ENCODE measurements around the gene ERC1. TPM values are rescaled to one million over a fixed set of nuclear protein-coding genes. Genes with fewer than 3 reads are reported as not detected.
"Not testable (repeated sequence)": the region's sequence is repeated elsewhere in the genome, so short reads cannot be mapped to it uniquely, and the experiment has no call there.

ERC1 gene
- total and polyA plus RNA-seq, 2 of the 4 experiments (the other 2 are of a cell fraction) = 11.6 to 25.6 TPM

- H2BK15ac ChIP-seq (ENCODE audit: low read depth, low read length) = no peak overlapping the region
- whole genome bisulfite sequencing, 2 experiments (ENCODE audit: extremely low coverage in 2 of 2, insufficient read length in 1 of 2) = no CpG with 5 or more reads among the region's 4 CpGs
- no peak overlapping the region for H3K9ac ChIP-seq (ENCODE audit: low read depth, low read length)
- H2AFZ ChIP-seq (replicated peaks; ENCODE audit: low read length, poor library complexity) = no peak overlapping the region
- no peak overlapping the region for H2BK5ac ChIP-seq (ENCODE audit: low read depth, low read length, poor library complexity, severe bottlenecking)
- no peak overlapping the region for H2AK5ac ChIP-seq (ENCODE audit: low read depth, low read length)
- H3K4me2 ChIP-seq (ENCODE audit: low read depth, low read length) = no peak overlapping the region
- no peak overlapping the region for H3K18ac ChIP-seq (ENCODE audit: low read depth, low read length)
- no peak overlapping the region for H4K8ac ChIP-seq (ENCODE audit: low read depth in 2 of 2, low read length in 2 of 2)
- H3K23ac ChIP-seq (ENCODE audit: low read depth, low read length) = no peak overlapping the region
- H3K9me3 ChIP-seq (ENCODE audit: control insufficient read depth, insufficient read depth, low read length) = no peaks in the 10 kb centered on the region
- no TSS peak for BruUV-seq (replicated peaks)
- no peak overlapping the region for H2AK9ac ChIP-seq (replicated peaks; ENCODE audit: low read depth, low read length, poor library complexity)
- H4K5ac ChIP-seq (ENCODE audit: low read depth, low read length) = no peak overlapping the region
- ChIA-PET CTCF (interaction anchor here (0.6 kb wide), 1 partner anchor 17 kb away, joined by 3 read pairs; no protein-coding TSS in a partner anchor), POLR2A (ENCODE audit: unreplicated experiment) (no interaction called here)
- H3K4me3 ChIP-seq (ENCODE audit: insufficient read depth, low read depth, low read length) = no peak overlapping the region
- no peak for ATAC-seq (ENCODE audit: low read depth)
- no peak for TF ChIP-seq CEBPB (IDR thresholded peaks at IDR 0.05; ENCODE audit: low read depth, low read length)
- H3K4me1 ChIP-seq (ENCODE audit: control insufficient read depth, insufficient read depth, low read length) = peaks cover 3% of the 10 kb centered on the region; the same call in 1 of the 2 replicates
- H3K36me3 ChIP-seq (ENCODE audit: control insufficient read depth, insufficient read depth, low read length) = peaks cover 2% of the 10 kb centered on the region
- H4K91ac ChIP-seq (ENCODE audit: insufficient read depth, low read depth, low read length) = no peak overlapping the region
- in situ Hi-C loops (cut with MboI; ENCODE audit: low sequenced_read_pairs) (no loop called here), dilution Hi-C loops (cut with HindIII; ENCODE audit: low sequenced_read_pairs, unreplicated experiment) (no loop called here), intact Hi-C loops (cut with micrococcal nuclease) (no loop called here)
- H3K56ac ChIP-seq (ENCODE audit: extremely low read depth, insufficient read depth, low read length) = no peak overlapping the region; the same call in 1 of the 2 replicates
- no peak overlapping the region for H2BK120ac ChIP-seq (ENCODE audit: low read depth, low read length)
- H3K27me3 ChIP-seq (ENCODE audit: control insufficient read depth, insufficient read depth, low read length) = no peaks in the 10 kb centered on the region
- DNase-seq = no peak
- H3K79me1 ChIP-seq (ENCODE audit: low read depth in 1 of 2, low read length in 2 of 2) = peaks cover 30 to 64% of the 10 kb centered on the region in 2 experiments
- 0 out of 2 replicates have a peak, but pooled peaks cover 6% of the 10 kb centered on the region for H4K20me1 ChIP-seq (ENCODE audit: insufficient read depth, low read length)
- no peak overlapping the region for H3K4ac ChIP-seq (ENCODE audit: low read depth, low read length)
- H3K9me1 ChIP-seq (ENCODE audit: insufficient read depth, low read length) = peaks cover 9% of the 10 kb centered on the region; the same call in 1 of the 2 replicates
- no peak overlapping the region for H2BK20ac ChIP-seq (ENCODE audit: low read depth, low read length)
- no peak overlapping the region for H3K14ac ChIP-seq (replicated peaks; ENCODE audit: low read depth, low read length)
- no peak overlapping the region for H3K27ac ChIP-seq (ENCODE audit: insufficient read depth, low read length)
Measured at GRCh38 chr12:1050059-1050707, 59.2 kb downstream of the ERC1 start.

GRCh38 chr12:1051672-1052071, 60.6 kb downstream of the ERC1 start:
- in situ Hi-C loops (cut with MboI; ENCODE audit: low sequenced_read_pairs); H2BK20ac ChIP-seq (ENCODE audit: low read depth, low read length); H3K23ac ChIP-seq (ENCODE audit: low read depth, low read length); H3K27ac ChIP-seq (ENCODE audit: insufficient read depth, low read length); H3K4me3 ChIP-seq (ENCODE audit: insufficient read depth, low read depth, low read length); CTCF ChIA-PET; H3K9me3 ChIP-seq (ENCODE audit: control insufficient read depth, insufficient read depth, low read length); H3K14ac ChIP-seq (replicated peaks; ENCODE audit: low read depth, low read length); H3K4me1 ChIP-seq (ENCODE audit: control insufficient read depth, insufficient read depth, low read length); H4K20me1 ChIP-seq (ENCODE audit: insufficient read depth, low read length); DNase-seq; H3K56ac ChIP-seq (ENCODE audit: extremely low read depth, insufficient read depth, low read length); dilution Hi-C loops (cut with HindIII; ENCODE audit: low sequenced_read_pairs, unreplicated experiment); H2BK15ac ChIP-seq (ENCODE audit: low read depth, low read length); H3K4ac ChIP-seq (ENCODE audit: low read depth, low read length); H3K9ac ChIP-seq (ENCODE audit: low read depth, low read length); H3K9me1 ChIP-seq (ENCODE audit: insufficient read depth, low read length); H2BK5ac ChIP-seq (ENCODE audit: low read depth, low read length, poor library complexity, severe bottlenecking); H2AK5ac ChIP-seq (ENCODE audit: low read depth, low read length); H3K18ac ChIP-seq (ENCODE audit: low read depth, low read length); BruUV-seq (replicated peaks); intact Hi-C loops (cut with micrococcal nuclease); POLR2A ChIA-PET (ENCODE audit: unreplicated experiment); H2BK120ac ChIP-seq (ENCODE audit: low read depth, low read length); H2AFZ ChIP-seq (replicated peaks; ENCODE audit: low read length, poor library complexity); H4K91ac ChIP-seq (ENCODE audit: insufficient read depth, low read depth, low read length); H4K8ac ChIP-seq (ENCODE audit: low read depth in 2 of 2, low read length in 2 of 2); H4K5ac ChIP-seq (ENCODE audit: low read depth, low read length); H2AK9ac ChIP-seq (replicated peaks; ENCODE audit: low read depth, low read length, poor library complexity); H3K36me3 ChIP-seq (ENCODE audit: control insufficient read depth, insufficient read depth, low read length); H3K4me2 ChIP-seq (ENCODE audit: low read depth, low read length); H3K27me3 ChIP-seq (ENCODE audit: control insufficient read depth, insufficient read depth, low read length); ATAC-seq (ENCODE audit: low read depth): not testable (repeated sequence)
- H3K79me1 ChIP-seq (ENCODE audit: low read depth in 1 of 2, low read length in 2 of 2) = peaks cover 36 to 67% of the 10 kb centered on the region in 2 experiments
- no CpG with 5 or more reads among the region's 8 CpGs for WGBS, 2 experiments (ENCODE audit: extremely low coverage in 2 of 2, insufficient read length in 1 of 2)
